HepG2 (cell line): ENCODE measurements around the gene TNFSF11. TPM values are rescaled to one million over a fixed set of nuclear protein-coding genes. Genes with fewer than 3 reads are reported as not detected.
A peak's percentile ranks its signal among the peaks of the same experiment; 100 is the strongest.

Source experiments
- ATAC-seq: fragments of 200-7000 bp; cut with Tn5 transposase; 3 replicates; pipeline ENCODE4 v1.9.1; 2020; ENCODE audit warnings: mild to moderate bottlenecking, moderate library complexity
- BruUV-seq: library from RNA; stranded (reverse); fragments of 400-500 nt; replicated peaks from 2 replicates; lab custom pipeline; 2021; lab: Mats Ljungman, UMichigan
- CTCF ChIA-PET: fragments of 300-600 bp; formaldehyde crosslinking; extraction: SDS; loops from one replicate; lab custom pipeline; 2021; ENCODE audit warnings: low total read pairs, inconsistent platforms, low intra/inter-chr PET ratio; lab: Yijun Ruan, JAX
- POLR2A ChIA-PET: fragments of 350-600 bp; sonication (Branson Sonifier 250); formaldehyde crosslinking; loops from one replicate; lab custom pipeline; 2020; ENCODE audit warnings: antibody characterized with exemption, inconsistent platforms; lab: Yijun Ruan, JAX
- DNase-seq: peaks from one replicate; pipeline ENCODE4 v3.0.0-alpha.2; 2015; ENCODE audit warnings: low spot score
- FAIRE-seq: peaks from 3 replicates; lab custom pipeline; 2011; peaks lifted over from hg19 to GRCh38; lab: Jason Lieb, UNC
- H2AFZ ChIP-seq: one replicate; pipeline ENCODE4 v1.6.1; 2011; ENCODE audit warnings: low read length, inconsistent platforms
- H3K27ac ChIP-seq: fragments of 300-600 bp; 3 replicates; pipeline ENCODE4 v1.8.0; 2011; ENCODE audit warnings: mixed run types, mild to moderate bottlenecking, mixed read lengths, low read length, inconsistent platforms; ENCODE audit not compliant: insufficient read depth; ENCODE audit errors: extremely low read length
- H3K27me3 ChIP-seq, 2 experiments: fragments of 200-600 bp in 1 of 2; 2 replicates in 1 of 2; 3 replicates in 1 of 2; pipeline versions ENCODE4 v1.6.0 to v1.8.0; 2011; ENCODE audit warnings: low read length in 2 of 2, mild to moderate bottlenecking in 2 of 2, moderate library complexity in 2 of 2, inconsistent platforms in 1 of 2; ENCODE audit not compliant: insufficient read depth in 2 of 2, control insufficient read depth in 1 of 2
- H3K36me3 ChIP-seq, 2 experiments: fragments of 200-600 bp in 1 of 2; replicated peaks in 1 of 2; 2 replicates in 1 of 2; 3 replicates in 1 of 2; pipeline versions ENCODE4 v1.5.1 to v1.8.0; 2011; ENCODE audit warnings: low read length in 2 of 2, inconsistent platforms in 1 of 2; ENCODE audit not compliant: insufficient read depth in 2 of 2, control insufficient read depth in 1 of 2
- H3K4me1 ChIP-seq: 2 replicates; pipeline ENCODE4 v1.5.1; 2012; ENCODE audit warnings: low read length, inconsistent platforms; ENCODE audit not compliant: insufficient read depth
- H3K4me2 ChIP-seq: 2 replicates; pipeline ENCODE4 v1.6.0; 2011; ENCODE audit warnings: low read depth, low read length, inconsistent platforms
- H3K4me3 ChIP-seq, 3 experiments: fragments of 200-600 bp in 1 of 3; sonication (generic), shearing (Covaris generic) in 1 of 3; replicated peaks in 1 of 3; 2 replicates each; pipeline ENCODE4 v1.5.1; 2011 to 2016; ENCODE audit warnings: low read length in 3 of 3, inconsistent platforms in 2 of 3, low read depth in 2 of 3, mild to moderate bottlenecking in 2 of 3, control low read depth in 1 of 3, mixed read lengths in 1 of 3; ENCODE audit not compliant: insufficient read depth in 1 of 3
- H3K79me2 ChIP-seq: one replicate; pipeline ENCODE4 v1.6.1; 2011; ENCODE audit warnings: low read length, inconsistent platforms; ENCODE audit not compliant: insufficient read depth
- H3K9ac ChIP-seq: 2 replicates; pipeline ENCODE4 v1.6.0; 2011; ENCODE audit warnings: mild to moderate bottlenecking, low read depth, low read length, inconsistent platforms; ENCODE audit not compliant: insufficient read depth
- H3K9me3 ChIP-seq: 2 replicates; pipeline ENCODE4 v1.5.1; 2012; ENCODE audit warnings: mild to moderate bottlenecking, low read length
- H4K20me1 ChIP-seq: 2 replicates; pipeline ENCODE4 v1.6.0; 2011; ENCODE audit warnings: inconsistent platforms, mild to moderate bottlenecking, low read length, moderate library complexity; ENCODE audit not compliant: insufficient read depth
- BCL6 ChIP-seq: IDR thresholded peaks from 2 replicates; pipeline ENCODE4 v1.6.1; 2016; ENCODE audit warnings: missing genetic modification reagents, missing compliant biosample characterization
- CEBPB ChIP-seq: IDR thresholded peaks from 2 replicates; pipeline ENCODE4 v1.6.1; 2011; ENCODE audit warnings: low read depth, low read length, improper control_type of control experiment, borderline replicate concordance
- ESRRA ChIP-seq: sonication (generic); formaldehyde crosslinking; IDR thresholded peaks from 2 replicates; pipeline ENCODE4 v1.5.1; 2020; ENCODE audit warnings: mild to moderate bottlenecking, low read depth, missing genetic modification reagents
- ETV5 ChIP-seq: IDR thresholded peaks from 2 replicates; pipeline ENCODE4 v1.6.1; 2018; ENCODE audit warnings: missing biosample characterization, missing genetic modification reagents, inconsistent platforms, borderline replicate concordance
- ZSCAN20 ChIP-seq: sonication (generic); formaldehyde crosslinking; IDR thresholded peaks from 2 replicates; pipeline ENCODE4 v1.4.0; 2020; ENCODE audit warnings: missing genetic modification reagents, mild to moderate bottlenecking, borderline replicate concordance
- WGBS: methylation state at CpG from one replicate; pipeline ENCODE4 v1.1.6; 2017; ENCODE audit warnings: low lambda C conversion rate; 5-methylcytosine and 5-hydroxymethylcytosine counted together
- in situ Hi-C: cut with HindIII; loops from 2 replicates; pipeline ENCODE4 v1.10.0; 2017; ENCODE audit warnings: low pct_unique_long_range_greater_than_20kb; ENCODE audit not compliant: extremely low pct_ligation_motif_present
- intact Hi-C: fragments of 100-400 bp; cut with micrococcal nuclease; formaldehyde crosslinking; loops from one replicate; pipeline ENCODE4 v1.10.0; 2022; ENCODE audit not compliant: unreplicated experiment
- polyA plus RNA-seq, 8 experiments: library from polyadenylated mRNA; depleted of rRNA in 3 of 8; stranded (reverse) in 7 of 8; unstranded in 1 of 8; fragments of >200 nt; fragmentation: Illumina TruSeq in 4 of 8; extraction: Trizol in 4 of 8; gene quantifications; 2 replicates each; pipeline versions ENCODE4 v1.2.1 to v1.2.3, GENCODE V29; 2011 to 2016; ENCODE audit warnings: low read depth in 4 of 8, missing spikeins in 1 of 8, mixed read lengths in 1 of 8; ENCODE audit not compliant: insufficient read depth in 1 of 8
- total RNA-seq, 5 experiments: library from RNA; depleted of rRNA; stranded (reverse); fragments of >200 nt; fragmentation: Illumina TruSeq; extraction: Trizol; gene quantifications; 2 replicates each; pipeline ENCODE4 v1.2.3, GENCODE V29; 2016; ENCODE audit warnings: low read depth in 1 of 5

Gene TNFSF11
- total and polyA plus RNA-seq, 2 of the 13 experiments (the other 11 are each of a cell fraction or from before 2014, with no cell fraction given): 0.03 TPM; not detected in 1

DNA sequence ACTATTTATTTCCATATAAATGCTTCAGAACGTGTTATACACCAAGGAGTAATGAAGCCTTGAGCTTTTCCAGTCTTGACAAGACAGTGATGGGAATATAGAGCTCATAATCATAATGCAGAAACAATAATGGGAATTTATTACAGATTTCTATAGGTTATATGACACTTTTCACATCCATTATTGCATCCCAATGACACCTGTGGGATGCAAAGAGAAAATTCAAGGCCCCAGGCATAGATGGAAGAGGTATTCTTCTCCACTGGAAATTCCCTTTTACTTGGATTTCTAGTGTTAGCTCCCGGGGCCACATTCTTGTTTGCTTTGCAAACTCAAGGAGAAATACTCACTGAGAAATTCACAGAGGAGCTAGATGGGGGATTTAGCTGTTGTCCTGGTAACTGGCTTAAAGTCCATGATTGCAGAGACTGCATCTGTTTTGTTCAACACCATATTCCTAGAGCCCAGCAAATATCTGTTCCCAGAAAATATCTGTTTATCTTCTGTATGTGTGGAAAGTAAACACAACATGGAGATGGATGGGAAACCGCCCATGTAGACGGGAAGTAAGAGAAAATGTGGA, 30.6 kb upstream of the TNFSF11 start:
- ATAC-seq (no peak; the same call in 2 of the 3 replicates), FAIRE-seq (no peak), DNase-seq (no peak)
- intact Hi-C loops (no loop called here), in situ Hi-C loops (no loop called here)
- no peak for TF ChIP-seq ZSCAN20 (CRISPR knock-in tag)
- TF ChIP-seq BCL6: 0 out of 2 replicates have a peak, but pooled peaks have one; percentile 26
- TF ChIP-seq ESRRA (CRISPR knock-in tag): no peak
- ChIA-PET CTCF (no interaction called here), POLR2A (no interaction called here)
- WGBS: 3% methylated on average over 4 of the region's 4 CpGs
- 0 out of 2 replicates have a peak, but pooled peaks cover 11% of the 10 kb centered on the region for H3K4me1 ChIP-seq
- H3K27ac ChIP-seq: no peak overlapping the region
- H4K20me1 ChIP-seq: no peaks in the 10 kb centered on the region
- no TSS peak for BruUV-seq
- no peaks in the 10 kb centered on the region for H3K79me2 ChIP-seq
- H3K9ac ChIP-seq: no peak overlapping the region
- H3K27me3 ChIP-seq: no peaks in the 10 kb centered on the region
- no peak overlapping the region for H3K4me3 ChIP-seq
- H3K36me3 ChIP-seq: no peaks in the 10 kb centered on the region
- no peak overlapping the region for H3K4me2 ChIP-seq
- H2AFZ ChIP-seq: no peak overlapping the region
- H3K9me3 ChIP-seq: peaks cover 5% of the 10 kb centered on the region

DNA sequence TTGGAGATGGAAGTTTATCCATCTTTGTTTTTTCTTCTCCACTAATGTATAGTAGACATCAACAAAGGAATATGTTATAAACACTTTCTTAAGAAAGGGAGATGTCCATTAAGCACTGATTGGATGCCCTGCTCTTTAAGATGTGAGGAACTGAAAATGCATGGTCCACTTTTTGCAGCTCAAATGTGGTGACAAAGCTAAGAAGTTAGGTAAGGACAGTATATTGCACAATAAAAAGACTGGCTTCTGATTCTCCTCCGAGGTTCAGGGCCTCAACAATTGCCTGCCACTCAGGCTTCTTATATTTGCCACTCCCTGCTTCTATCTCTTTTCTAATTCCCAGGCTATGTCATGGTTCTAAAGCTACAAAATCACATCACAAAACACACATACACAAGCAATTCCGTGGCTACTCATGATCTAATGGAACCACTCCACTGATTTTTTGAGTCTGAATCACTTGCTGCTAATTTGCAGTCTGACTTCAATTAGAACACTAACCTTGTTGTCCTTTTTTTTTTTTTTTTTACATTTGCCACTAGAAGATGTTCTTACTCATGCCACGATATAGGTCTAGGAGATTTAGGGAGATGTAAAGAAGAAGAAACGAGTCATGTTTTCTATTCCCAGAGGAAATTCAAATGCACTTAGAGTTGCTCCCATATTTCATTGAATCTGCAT, 29.6 kb upstream of the TNFSF11 start:
- FAIRE-seq: no peak
- in situ Hi-C loops (no loop called here), intact Hi-C loops (no loop called here)
- DNase-seq: no peak
- H3K27me3 ChIP-seq: no peaks in the 10 kb centered on the region
- POLR2A ChIA-PET: no interaction called here
- no peak overlapping the region for H3K4me2 ChIP-seq
- no peak for ATAC-seq
- H2AFZ ChIP-seq: no peak overlapping the region
- H3K27ac ChIP-seq: no peak overlapping the region
- H3K9me3 ChIP-seq: peaks cover 5% of the 10 kb centered on the region
- H3K4me1 ChIP-seq: 0 out of 2 replicates have a peak, but pooled peaks cover 11% of the 10 kb centered on the region
- H3K36me3 ChIP-seq: no peaks in the 10 kb centered on the region
- no TSS peak for BruUV-seq
- H4K20me1 ChIP-seq: no peaks in the 10 kb centered on the region
- WGBS: 5% methylated on average over 4 of the region's 4 CpGs
- H3K79me2 ChIP-seq: no peaks in the 10 kb centered on the region
- no peak overlapping the region for H3K4me3 ChIP-seq
- H3K9ac ChIP-seq: no peak overlapping the region
- CTCF ChIA-PET: no interaction called here
- 0 out of 2 replicates have a peak, but pooled peaks have one; percentile 37 for TF ChIP-seq CEBPB
- TF ChIP-seq ETV5 (CRISPR knock-in tag): no peak
